ENCODE results near the gene ZNF91.
"Not testable (repeated sequence)": the region's sequence is repeated elsewhere in the genome, so short reads cannot be mapped to it uniquely, and the experiment has no call there.

ZNF91 gene

GRCh38 chr19:23318143-23318542 lies 77.1 kb downstream of the ZNF91 start:
- no peak for DNase-seq (ENCODE audit: low spot score)

- no peak for DNase-seq (ENCODE audit: low spot score)
Observed at GRCh38 chr19:23315286-23315685, 80.0 kb downstream of the ZNF91 start.

- DNase-seq (ENCODE audit: low spot score), result no peak
Observed at GRCh38 chr19:23314505-23315251, 80.6 kb downstream of the ZNF91 start.

GRCh38 chr19:23313196-23313595 lies 82.1 kb downstream of the ZNF91 start:
- DNase-seq (ENCODE audit: low spot score), result no peak

GRCh38 chr19:23312515-23312914 lies 82.8 kb downstream of the ZNF91 start:
- DNase-seq (ENCODE audit: low spot score), result no peak

GRCh38 chr19:23311551-23311950 lies 83.7 kb downstream of the ZNF91 start:
- no peak for DNase-seq (ENCODE audit: low spot score)

- DNase-seq (ENCODE audit: low spot score), result no peak
Observed at GRCh38 chr19:23310729-23311211, 84.5 kb downstream of the ZNF91 start.

- DNase-seq (ENCODE audit: low spot score), result no peak
Observed at GRCh38 chr19:23309926-23310325, 85.3 kb downstream of the ZNF91 start.

GRCh38 chr19:23305555-23305954 lies 89.7 kb downstream of the ZNF91 start:
- DNase-seq (ENCODE audit: low spot score), result no peak

GRCh38 chr19:23304238-23304637 lies 91.0 kb downstream of the ZNF91 start:
- no peak for DNase-seq (ENCODE audit: low spot score)

- DNase-seq (ENCODE audit: low spot score), result no peak
Observed at GRCh38 chr19:23294141-23294540, 101.1 kb downstream of the ZNF91 start.

GRCh38 chr19:23289966-23290365 lies 105.3 kb downstream of the ZNF91 start:
- not testable (repeated sequence) for DNase-seq (ENCODE audit: low spot score)

All from AG08395 (cell line).